ENCODE results near the gene FOXP1.

GRCh38 chr3:71031181-71031580, 552.3 kb downstream of the FOXP1 start:
- TF ChIP-seq CTCF (IDR thresholded peaks at IDR 0.05; ENCODE audit: poor library complexity, severe bottlenecking) (no peak), SMC3 (conservative IDR thresholded peaks at IDR 0.05; ENCODE audit: poor library complexity) (no peak), EP300 (conservative IDR thresholded peaks at IDR 0.05; ENCODE audit: poor library complexity, severe bottlenecking) (no peak), POLR2AphosphoS5 (IDR thresholded peaks at IDR 0.05) (no peak), TAF1 (IDR thresholded peaks at IDR 0.05; ENCODE audit: low read depth) (no peak), RAD21 (conservative IDR thresholded peaks at IDR 0.05) (no peak)
